GM12864 (cell line): ENCODE results near the gene CNPY4.
A peak's percentile ranks its signal among the peaks of the same experiment; 100 is the strongest.

ENCODE experiments used
- DNase-seq: peaks from one replicate; pipeline ENCODE4 v3.0.0-alpha.2; 2011; ENCODE audit warnings: low read depth
- H3K4me3 ChIP-seq: 2 replicates; pipeline ENCODE4 v1.5.1; 2011; ENCODE audit warnings: mild to moderate bottlenecking, low read depth, low read length, control low read depth
- CTCF ChIP-seq: IDR thresholded peaks from 2 replicates; pipeline ENCODE4 v1.5.1; 2011; ENCODE audit warnings: low read depth, mild to moderate bottlenecking, moderate library complexity, low read length, control low read depth, inconsistent platforms; ENCODE audit errors: missing control alignments

CNPY4 gene

GRCh38 chr7:100155553-100156317, 36.3 kb downstream of the CNPY4 start:
- DNase-seq: no peak
- no peak overlapping the region for H3K4me3 ChIP-seq
- no peak for TF ChIP-seq CTCF

- no peak for TF ChIP-seq CTCF
- DNase-seq: no peak
- peak overlapping the region; percentile 92 for H3K4me3 ChIP-seq
These were observed 37.1 kb downstream of the CNPY4 start for GRCh38 chr7:100156331-100157068.

- no peak for DNase-seq
- TF ChIP-seq CTCF: no peak
- peak overlapping the region; percentile 92 for H3K4me3 ChIP-seq
These were observed 37.6 kb downstream of the CNPY4 start for GRCh38 chr7:100157069-100157333.

- no peak for TF ChIP-seq CTCF
- DNase-seq: no peak
- peak overlapping the region; percentile 92 for H3K4me3 ChIP-seq
These were observed 38.1 kb downstream of the CNPY4 start for GRCh38 chr7:100157334-100158228.

- no peak for TF ChIP-seq CTCF
- peak; percentile 53 for DNase-seq
- H3K4me3 ChIP-seq: peak within 1 kb of the TSS; percentile 92
These were observed 39.0 kb downstream of the CNPY4 start, which contains the start of gene TRAPPC14 for GRCh38 chr7:100158229-100159098. Gene TRAPPC14, minus strand, starts transcription at chr7:100158723. Its CDS starts 224 bp downstream, at chr7:100158499.

GRCh38 chr7:100159099-100159623, 39.7 kb downstream of the CNPY4 start:
- TF ChIP-seq CTCF: peak; percentile 14
- no peak for DNase-seq
- H3K4me3 ChIP-seq: peak overlapping the region; percentile 92
